Hippocampal formation (tissue), 2 donors: ENCODE results near the gene TCFL5.
A peak's percentile ranks its signal among the peaks of the same experiment; 100 is the strongest.

Experiments used
- DNase-seq, 2 donors: peaks; one replicate each; lab custom pipeline; 2025; lab: John Stamatoyannopoulos, UW

TCFL5 gene

GRCh38 chr20:62880147-62880934 lies 18.7 kb upstream of the TCFL5 start:
- no peak for DNase-seq

DNA sequence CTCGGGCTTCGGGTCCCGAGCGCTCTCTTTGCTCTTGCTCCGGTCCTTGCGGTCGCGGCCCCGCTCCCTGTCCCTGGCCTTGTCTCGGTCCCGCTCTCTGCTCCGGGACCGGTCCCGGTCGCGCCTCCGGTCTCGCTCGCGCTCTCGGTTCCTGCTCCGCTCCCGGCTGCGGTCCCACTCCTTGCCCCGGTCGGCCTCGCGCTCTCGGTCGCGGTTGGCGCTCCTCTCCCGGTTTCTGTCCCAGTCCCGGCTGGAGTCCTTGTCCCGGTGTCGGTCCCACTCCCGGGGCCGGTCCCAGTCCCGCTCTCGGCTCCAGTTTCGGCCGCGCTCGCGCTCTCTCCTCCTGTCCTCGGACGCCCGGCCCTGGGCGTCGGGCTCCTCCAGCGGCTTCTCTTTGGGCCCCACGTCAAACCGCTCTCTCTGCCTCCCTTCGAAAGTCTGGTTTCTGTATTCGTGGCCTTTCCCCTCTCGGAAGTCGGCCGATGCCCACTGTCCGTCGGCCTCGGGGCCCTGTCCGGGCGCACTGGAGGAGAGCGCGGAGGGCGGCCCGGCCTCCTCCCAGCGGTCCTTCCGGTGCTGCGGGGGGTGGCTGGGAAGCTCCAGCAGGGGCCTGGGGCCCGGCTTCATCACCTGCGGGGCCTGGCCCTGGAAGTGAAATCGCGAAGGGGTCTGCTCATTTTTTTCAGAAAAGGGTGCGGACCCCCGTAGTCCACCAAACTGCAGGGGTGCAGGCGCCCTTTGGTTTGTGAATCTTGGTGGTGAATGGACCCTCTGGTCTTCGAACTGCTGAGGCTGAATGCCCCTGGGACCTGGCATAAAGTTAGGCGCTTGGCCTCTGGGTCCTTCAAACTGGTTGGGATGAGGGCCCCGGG lies 17.9 kb upstream of the TCFL5 start:
- no peak for DNase-seq

- no peak for DNase-seq
These were observed 16.8 kb upstream of the TCFL5 start for GRCh38 chr20:62878244-62879038.

DNA sequence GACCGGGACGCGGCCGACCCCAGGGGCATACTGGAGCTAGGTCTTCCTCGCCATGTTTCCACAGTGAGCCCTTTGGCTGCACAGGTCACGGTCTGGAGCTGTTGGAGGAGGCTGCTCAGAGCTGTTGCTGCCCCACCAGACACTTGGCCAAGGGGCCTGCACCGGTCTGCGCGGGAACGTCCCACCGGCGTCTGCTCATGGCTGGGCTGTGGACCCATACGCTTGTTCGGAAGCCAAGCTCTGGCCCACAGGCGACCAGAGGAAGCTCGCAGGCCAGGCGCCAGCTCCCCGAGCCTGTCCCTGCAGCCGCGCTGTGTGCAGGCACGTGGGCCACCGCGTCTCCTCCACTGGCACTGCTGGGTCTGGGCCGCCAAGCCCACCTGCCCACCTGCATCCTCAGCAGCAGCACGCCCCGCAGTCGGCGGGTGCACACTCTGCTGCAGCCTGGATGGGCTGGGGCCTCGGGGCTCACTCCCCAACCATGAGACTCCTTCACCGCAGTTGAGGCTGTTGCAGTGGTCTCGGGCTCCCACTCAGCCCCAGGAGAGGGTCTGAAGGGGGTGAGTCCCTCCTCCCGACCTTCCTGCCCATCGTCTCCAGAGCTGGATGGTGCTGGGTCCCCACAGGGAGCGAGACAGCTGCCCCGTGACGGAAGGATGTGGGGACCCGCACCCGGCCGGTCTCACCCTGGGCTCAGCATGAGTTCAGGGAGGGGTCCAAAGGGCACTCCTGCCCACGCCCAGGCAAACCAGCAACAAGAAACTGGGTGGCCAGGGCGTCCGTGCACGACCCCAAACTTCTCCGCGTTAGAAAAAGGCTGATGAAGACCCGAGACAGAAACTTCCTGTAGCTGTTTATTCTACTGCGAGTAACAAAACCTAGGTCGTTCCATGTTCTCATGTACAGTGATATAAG lies 15.5 kb upstream of the TCFL5 start:
- DNase-seq: no peak

GRCh38 chr20:62876501-62876901 lies 14.9 kb upstream of the TCFL5 start:
- no peak for DNase-seq

DNA sequence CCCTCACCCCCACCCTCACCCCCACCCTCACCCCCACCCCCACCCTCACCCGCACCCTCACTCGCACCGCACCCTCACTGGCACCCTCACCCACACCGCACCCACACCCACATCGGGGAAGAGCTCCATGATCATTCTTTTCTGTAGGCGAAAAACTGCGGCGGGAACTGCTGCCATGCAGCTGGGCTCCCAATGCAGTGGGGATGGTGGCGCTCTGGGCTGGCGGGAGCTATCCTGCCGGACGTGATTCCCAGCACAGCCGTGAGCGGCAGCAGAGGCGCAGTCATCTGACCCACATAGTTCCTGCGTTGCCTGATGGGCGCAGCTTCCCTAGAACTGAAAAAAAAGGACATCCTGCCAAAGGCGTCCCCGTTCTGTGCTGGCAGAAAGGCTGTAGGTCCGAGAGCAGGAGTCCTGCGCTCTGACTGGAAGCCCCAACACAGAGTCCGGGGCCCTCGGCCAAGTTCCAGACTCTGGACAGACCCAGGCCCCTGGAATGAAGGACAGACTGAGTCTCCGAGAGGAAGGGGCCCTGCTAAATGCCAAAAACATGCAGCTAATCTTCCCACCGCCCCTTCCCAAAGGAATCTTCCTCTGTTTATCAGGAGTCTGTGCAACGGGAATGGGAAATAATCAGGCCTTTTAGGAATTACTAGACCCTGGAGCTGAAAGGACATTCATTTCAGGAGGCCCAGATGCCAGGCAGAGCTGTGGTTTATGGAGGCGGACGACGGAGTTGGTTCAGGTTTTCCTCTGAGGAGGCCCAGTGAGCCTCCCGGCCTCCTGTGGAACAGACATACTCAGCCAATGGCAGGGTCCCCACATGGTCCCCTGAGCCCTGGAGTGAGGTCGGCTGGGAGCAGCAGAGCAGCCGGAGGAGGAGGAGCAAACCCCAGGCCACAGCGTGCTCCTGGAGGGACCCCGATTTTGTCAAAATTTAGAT lies 14.1 kb upstream of the TCFL5 start:
- peak; percentile 47 to 63 for DNase-seq

DNA sequence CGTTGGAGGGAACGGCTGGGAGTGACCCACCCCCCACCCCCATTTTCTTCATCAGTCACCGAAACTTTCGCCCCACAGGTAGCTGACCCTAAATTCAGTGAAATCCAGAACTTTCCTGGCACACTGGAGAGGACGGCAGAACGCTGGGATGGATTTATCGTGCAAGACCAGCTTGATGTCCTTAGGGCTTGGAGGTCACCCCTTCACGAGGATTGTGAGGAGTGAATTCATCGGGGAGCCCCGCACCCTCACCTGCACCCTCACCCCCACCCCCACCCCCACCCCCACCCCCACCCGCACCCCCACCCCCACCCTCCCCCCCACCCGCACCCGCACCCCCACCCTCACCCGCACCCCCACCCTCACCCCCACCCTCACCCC lies 13.3 kb upstream of the TCFL5 start:
- no peak for DNase-seq

GRCh38 chr20:62873681-62874031 lies 12.0 kb upstream of the TCFL5 start:
- DNase-seq: peak in 1 of 2 donors; percentile 54

DNA sequence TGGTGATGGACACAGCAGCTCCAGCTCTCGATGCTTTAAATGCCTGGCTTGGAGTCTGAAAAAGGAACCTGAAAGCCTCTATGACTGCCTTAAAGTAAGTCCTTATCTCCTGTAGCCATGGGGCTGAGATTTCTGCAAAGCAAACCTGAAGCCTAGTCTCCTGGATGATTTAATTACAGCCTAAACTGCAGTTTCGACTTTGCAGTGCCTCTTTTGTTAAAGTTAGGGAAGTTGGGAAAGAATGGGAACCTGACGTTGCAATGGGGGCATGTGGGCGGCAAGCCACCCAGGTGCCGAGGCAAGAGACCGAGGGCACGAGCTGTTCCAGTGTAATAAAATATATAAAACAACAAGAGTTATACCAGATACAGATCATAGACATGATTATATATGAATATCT lies 11.7 kb upstream of the TCFL5 start:
- DNase-seq: no peak

- DNase-seq: no peak
These were observed 11.2 kb upstream of the TCFL5 start for GRCh38 chr20:62872862-62873261.

GRCh38 chr20:62872184-62872847 lies 10.7 kb upstream of the TCFL5 start:
- DNase-seq: no peak

DNA sequence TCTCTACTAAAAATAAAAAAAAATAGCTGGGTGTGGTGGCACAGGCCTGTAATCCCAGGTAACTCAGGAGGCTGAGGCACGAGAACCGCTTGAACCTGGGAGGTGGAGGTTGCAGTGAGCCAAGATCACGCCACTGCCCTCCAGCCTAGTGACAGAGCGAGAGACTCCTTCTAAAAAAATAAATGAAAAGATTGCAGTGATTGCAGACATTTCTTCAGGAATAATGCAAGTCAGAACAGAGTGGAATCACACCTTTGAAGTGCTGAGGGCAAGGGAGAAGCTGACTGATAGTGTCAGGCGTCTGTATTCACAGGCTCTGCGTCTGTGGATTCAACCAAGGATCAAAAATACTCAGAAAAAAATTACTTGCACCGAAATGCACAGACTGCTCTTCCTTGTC lies 2.6 kb upstream of the TCFL5 start:
- no peak for DNase-seq

DNA sequence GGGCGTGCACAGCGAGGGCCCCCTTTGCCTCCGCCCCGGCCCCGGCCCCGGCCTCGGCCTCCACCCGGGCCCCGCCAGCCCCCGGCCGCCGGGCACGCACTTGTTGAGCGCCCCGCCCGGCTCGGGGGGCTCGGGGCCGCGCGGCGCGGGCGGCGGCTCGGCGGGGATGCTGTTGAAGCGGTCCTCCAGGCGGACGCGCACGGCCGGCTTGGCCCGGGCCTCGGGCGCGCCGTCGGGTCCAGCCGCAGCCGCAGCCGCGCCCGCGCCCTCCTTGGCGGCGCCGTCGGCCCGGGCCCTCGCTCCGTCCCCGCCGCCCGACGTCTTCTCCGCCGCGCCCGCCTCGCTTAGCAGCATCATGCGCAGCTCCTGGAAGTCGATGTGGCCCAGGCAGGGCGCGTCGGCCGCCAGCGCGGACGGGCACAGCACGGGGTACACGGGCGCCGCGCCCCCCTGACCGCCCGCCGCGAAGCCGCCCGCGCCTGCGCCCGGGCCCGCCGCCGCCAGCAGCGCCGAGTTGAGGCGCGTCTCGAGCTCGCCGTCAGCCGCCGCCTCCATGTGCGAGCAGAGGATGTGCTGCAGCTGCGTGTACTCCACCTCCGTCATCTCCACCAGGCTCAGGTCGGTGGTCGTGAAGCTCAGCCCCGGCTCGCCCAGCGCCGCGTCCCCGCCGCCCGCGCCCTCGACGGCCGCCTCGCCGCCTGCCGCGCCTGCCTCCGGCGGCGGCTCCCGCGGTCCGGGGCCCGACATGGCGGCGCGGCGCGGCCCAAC lies 514 bp downstream of the TCFL5 start:
- DNase-seq: no peak

GRCh38 chr20:62860391-62860923 lies 1.2 kb downstream of the TCFL5 start:
- DNase-seq: peak; percentile 34 to 61

- no peak for DNase-seq
These were observed 1.9 kb downstream of the TCFL5 start for GRCh38 chr20:62859721-62860120.

- peak in 1 of 2 donors; percentile 37 for DNase-seq
These were observed 3.4 kb downstream of the TCFL5 start for GRCh38 chr20:62858058-62858830.

DNA sequence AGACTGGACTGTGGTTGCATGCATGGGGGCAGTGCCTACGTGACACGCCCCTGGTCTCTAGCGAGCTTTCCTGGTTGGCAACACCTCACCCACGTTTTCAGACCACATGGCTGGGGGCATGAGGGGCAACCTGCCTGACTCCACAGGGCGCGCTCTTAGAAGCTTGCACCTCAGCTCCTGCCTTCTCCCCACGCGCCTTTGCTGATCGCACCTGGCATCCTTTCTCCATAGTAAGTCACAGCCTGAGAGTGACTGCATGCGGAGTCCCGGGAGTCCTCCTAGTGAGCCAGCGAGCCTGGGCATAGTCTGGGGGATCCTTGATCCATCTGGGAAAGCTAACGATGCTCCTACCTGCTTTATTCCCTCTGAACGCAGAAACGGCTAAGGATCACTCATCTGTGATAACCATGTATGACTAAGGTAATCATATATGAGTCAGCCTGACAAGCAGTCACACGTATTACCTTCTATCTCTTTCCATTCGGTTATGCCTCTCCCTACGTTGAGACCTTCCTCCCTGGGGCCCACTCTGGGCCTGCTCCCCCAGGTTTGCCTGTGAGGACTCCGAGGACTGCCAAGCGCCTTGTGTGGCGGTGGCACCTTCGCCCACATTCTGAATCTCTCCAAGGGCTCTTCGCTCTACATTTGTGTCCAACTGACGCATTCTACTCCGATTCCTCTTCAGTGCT lies 4.5 kb downstream of the TCFL5 start:
- no peak for DNase-seq
